ENCODE data around the gene QRICH2. TPM values are rescaled to one million over a fixed set of nuclear protein-coding genes. Genes with fewer than 3 reads are reported as not detected.

Gene QRICH2
- total RNA-seq, 2 experiments from 2014 or later: 0.87 to 1.6 TPM

DNA sequence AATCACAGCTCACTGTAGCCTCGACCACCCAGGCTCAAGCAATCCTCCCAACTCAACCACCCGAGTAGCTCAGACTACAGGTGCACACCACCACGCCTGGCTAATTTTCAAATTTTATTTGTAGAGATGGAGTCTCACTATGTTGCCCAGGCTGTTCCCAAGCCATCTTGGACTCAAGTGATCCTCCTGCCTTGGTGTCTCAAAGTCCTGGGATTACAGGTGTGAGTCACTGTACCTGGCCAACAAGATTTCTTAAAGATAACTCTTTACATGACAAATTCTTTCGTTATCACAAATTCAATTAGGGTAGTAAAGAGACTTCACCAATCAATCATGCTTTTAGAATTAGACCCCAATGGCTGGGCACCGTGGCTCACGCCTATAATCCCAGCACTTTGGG is 33.2 kb upstream of the QRICH2 start:
- peaks cover 2% of the 10 kb centered on the region for H3K4me1 Mint-ChIP-seq
- H3K27ac Mint-ChIP-seq: no peak overlapping the region
- no peaks in the 10 kb centered on the region for H3K36me3 Mint-ChIP-seq
- H3K4me3 Mint-ChIP-seq: no peak overlapping the region
- DNase-seq: no peak
- H3K27me3 Mint-ChIP-seq: no peaks in the 10 kb centered on the region
- no peaks in the 10 kb centered on the region for H3K9me3 Mint-ChIP-seq

DNA sequence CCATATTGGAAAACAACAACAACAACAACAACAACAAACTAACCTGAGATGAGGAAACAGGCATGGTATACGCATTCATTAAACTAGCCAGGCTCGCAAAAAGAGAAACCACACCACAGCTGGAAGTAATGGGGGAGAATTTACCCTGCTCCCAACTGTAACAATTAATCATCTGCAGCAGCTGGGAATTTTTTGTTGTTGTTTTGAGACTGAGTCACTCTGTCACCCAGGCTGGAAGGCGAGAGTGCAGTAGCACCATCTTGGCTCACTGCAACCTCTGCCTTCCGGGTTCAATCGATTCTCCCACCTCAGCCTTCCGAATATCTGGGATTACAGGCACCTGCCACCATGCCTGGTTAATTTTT is 29.3 kb upstream of the QRICH2 start:
- H3K27me3 Mint-ChIP-seq: no peaks in the 10 kb centered on the region
- no peak overlapping the region for H3K27ac Mint-ChIP-seq
- no peak overlapping the region for H3K4me3 Mint-ChIP-seq
- no peaks in the 10 kb centered on the region for H3K36me3 Mint-ChIP-seq
- peaks cover 2% of the 10 kb centered on the region for H3K4me1 Mint-ChIP-seq
- no peaks in the 10 kb centered on the region for H3K9me3 Mint-ChIP-seq
- no peak for DNase-seq

DNA sequence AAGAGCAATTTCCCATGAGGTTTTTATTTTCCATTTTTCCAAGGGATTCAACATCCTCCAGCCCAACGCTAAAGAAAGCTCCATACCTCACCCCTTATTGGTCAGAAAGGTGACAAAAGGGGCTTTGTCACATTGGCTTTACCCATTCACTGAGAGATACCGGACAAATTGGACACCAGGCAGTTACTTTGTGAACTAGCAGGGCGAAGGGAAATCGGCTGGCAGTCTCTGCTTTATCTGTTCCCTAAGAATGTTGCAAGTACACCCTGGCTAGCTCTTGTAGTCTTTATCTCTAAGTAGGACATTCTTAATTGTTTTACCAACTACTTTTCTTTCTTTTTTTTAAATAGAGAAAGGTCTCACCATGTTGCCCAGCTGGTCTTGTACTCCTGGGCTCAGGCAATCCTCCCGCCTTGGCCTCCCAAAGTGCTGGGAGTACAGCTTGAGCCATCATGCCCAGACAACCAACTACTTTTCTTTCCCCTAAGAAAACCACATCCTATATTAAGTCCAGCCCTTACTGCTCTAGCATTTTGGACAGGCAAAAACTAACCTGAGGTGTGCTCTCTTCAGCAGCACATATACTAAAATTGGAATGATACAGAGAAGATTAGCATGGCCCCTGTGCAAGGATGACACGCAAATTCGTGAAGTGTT is 28.8 kb upstream of the QRICH2 start:
- H3K27me3 Mint-ChIP-seq: no peaks in the 10 kb centered on the region
- no peaks in the 10 kb centered on the region for H3K9me3 Mint-ChIP-seq
- no peak overlapping the region for H3K4me3 Mint-ChIP-seq
- no peaks in the 10 kb centered on the region for H3K36me3 Mint-ChIP-seq
- H3K4me1 Mint-ChIP-seq: peaks cover 2% of the 10 kb centered on the region
- DNase-seq: no peak
- no peak overlapping the region for H3K27ac Mint-ChIP-seq

DNA sequence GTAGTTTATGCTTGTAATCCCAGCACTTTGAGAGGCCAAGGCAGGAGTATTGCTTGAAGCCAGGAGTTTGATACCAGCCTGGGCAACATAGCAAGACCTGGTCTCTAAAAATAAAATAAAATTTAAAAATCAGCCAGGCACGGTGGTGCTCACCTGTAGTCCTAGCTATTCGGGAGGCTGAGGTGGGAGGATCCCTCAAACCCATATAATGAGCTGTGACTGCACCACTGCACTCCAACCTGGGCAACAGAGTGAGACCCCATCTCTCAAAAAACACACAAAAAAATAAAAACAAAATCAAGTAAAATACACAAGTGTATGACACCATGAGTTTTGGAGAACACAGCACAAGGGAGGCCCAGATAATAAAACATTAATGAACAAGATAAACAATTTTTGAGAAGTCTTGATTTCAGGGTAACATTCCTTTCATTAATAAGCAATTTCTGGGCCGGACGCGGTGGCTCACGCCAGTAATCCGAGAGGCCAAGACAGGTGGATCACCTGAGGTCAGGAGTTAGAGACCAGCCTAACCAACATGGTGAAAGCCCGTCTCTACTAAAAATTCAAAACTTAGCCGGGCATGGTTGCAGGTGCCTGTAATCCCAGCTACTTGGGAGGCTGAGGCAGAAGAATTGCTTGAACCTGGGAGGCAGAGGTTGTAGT is 27.8 kb upstream of the QRICH2 start:
- H3K27me3 Mint-ChIP-seq: no peaks in the 10 kb centered on the region
- peaks cover 2% of the 10 kb centered on the region for H3K4me1 Mint-ChIP-seq
- H3K27ac Mint-ChIP-seq: no peak overlapping the region
- H3K36me3 Mint-ChIP-seq: no peaks in the 10 kb centered on the region
- H3K9me3 Mint-ChIP-seq: no peaks in the 10 kb centered on the region
- no peak overlapping the region for H3K4me3 Mint-ChIP-seq
- DNase-seq: no peak

DNA sequence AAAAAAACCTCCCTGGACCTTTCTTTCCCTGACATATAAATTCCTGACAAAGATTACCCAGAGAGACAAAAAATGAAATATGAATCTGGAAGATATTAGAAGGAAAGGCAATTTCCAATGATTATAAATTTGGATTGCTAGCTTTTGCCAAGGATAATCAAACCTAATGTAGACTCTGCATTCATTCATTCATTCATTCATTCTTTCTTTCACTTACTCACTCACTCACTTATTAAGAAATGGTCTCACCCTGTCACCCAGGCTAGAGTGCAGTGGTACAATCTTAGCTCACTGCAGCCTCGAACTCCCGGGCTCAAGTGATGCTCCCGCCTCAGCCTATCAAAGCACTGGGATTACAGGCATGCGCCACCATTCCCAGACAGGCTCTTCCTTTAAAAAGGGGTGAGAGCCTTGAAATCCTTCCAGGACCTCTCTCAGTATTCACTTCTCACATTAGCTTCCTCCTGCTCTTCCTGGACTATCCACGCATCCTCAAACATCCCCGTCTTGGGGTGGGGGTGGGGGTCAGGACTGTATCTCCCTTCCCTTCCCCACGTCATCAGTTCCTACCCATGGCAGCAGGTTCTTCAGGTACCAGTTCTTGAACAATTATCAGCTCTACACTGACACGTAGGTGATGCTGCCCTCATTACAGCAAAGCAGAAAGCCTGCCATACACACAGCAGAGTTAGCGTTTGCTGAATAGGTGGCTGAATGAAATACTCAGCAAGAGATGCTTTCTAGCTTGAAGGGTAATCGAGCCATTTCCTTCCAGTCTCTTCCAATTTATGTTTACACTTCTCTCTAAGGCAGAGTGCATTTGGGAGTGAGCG is 25.8 kb upstream of the QRICH2 start:
- Mint-ChIP-seq H3K4me3 (no peak overlapping the region), H3K27me3 (no peaks in the 10 kb centered on the region), H3K4me1 (no peaks in the 10 kb centered on the region), H3K36me3 (no peaks in the 10 kb centered on the region), H3K27ac (no peak overlapping the region), H3K9me3 (no peaks in the 10 kb centered on the region)
- no peak for DNase-seq

DNA sequence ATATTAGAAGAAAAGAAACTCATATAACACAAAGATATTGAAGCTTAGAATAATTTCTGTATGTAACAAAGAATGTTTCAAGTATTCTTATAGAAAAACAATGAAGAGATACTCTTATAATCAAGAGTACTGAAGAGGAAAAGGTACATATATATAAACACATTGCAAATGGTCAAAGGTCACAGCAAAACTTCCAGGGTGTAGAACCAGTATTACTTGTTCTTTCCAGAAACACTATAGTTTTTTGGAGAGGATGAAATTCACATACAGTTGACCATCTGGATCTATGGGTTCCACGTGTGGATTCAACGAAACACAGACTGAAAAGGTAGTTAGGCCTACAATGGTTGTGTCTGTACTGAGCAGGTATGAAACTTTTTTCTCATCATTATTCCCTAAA is 23.0 kb upstream of the QRICH2 start:
- Mint-ChIP-seq H3K4me3 (no peak overlapping the region), H3K36me3 (peaks cover 4% of the 10 kb centered on the region), H3K27me3 (no peaks in the 10 kb centered on the region), H3K9me3 (no peaks in the 10 kb centered on the region), H3K27ac (no peak overlapping the region), H3K4me1 (no peaks in the 10 kb centered on the region)
- DNase-seq: no peak

DNA sequence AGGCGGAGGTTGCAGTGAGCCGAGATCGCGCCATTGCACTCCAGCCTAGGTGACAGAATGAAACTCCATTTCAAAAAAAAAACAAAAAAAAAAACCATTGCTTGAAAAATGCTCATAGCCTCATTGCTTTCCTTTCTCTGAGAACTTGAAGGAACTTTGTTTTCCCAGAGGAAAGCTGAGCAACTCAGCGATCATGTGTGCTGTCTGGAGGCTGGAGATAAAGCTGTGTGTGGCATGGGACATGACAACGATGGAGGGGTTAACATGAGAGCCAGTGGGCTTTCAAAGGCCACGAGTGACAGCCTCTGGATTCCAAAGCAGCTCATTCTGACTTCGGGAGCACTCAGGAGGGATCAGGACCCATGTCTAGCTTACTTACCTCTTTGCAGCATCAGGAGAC is 21.6 kb upstream of the QRICH2 start:
- Mint-ChIP-seq H3K4me1 (no peaks in the 10 kb centered on the region), H3K36me3 (peaks cover 4% of the 10 kb centered on the region), H3K27me3 (no peaks in the 10 kb centered on the region), H3K27ac (no peak overlapping the region), H3K4me3 (no peak overlapping the region), H3K9me3 (no peaks in the 10 kb centered on the region)
- no peak for DNase-seq

DNA sequence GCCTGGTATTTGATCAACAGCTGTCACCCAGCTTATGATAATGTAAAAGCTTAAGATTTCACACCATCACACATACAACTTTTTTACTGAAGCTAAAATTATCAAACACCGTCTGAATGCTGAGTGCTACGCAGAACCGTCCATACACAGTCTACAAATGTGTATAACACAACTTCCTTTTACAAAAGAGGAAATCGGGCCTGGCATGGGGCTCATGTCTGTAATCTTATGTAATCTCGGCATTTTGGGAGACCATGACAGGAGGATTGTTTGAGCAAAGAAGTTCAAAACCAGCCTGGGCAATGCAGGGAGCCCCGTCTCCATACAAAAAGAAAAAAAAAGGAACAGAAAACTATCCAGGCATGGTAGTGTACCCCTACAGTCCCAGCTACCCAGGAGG is 19.6 kb upstream of the QRICH2 start:
- Mint-ChIP-seq H3K4me3 (no peak overlapping the region), H3K27me3 (no peaks in the 10 kb centered on the region), H3K27ac (no peak overlapping the region), H3K36me3 (peaks cover 4% of the 10 kb centered on the region), H3K9me3 (no peaks in the 10 kb centered on the region), H3K4me1 (no peaks in the 10 kb centered on the region)
- no peak for DNase-seq

DNA sequence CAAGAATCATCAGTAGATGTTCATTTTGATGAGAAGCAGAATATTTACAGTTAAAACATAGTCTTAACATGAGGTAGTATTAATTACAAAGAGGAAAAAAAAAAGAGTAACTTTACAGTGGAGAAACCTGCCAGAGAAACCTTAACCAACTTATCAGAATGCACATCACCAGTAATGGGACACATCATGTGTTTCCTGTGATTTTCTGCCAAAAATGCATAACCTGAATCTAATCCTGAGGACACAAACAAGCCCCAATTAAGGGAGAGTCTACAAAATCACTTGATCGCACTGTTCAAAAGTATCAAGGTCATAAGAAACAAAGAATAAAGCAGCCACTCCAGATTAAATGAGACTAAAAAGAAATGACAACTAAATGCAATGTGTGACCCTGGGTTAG is 18.2 kb upstream of the QRICH2 start:
- Mint-ChIP-seq H3K27ac (no peak overlapping the region), H3K4me3 (no peak overlapping the region), H3K36me3 (peaks cover 4% of the 10 kb centered on the region), H3K27me3 (no peaks in the 10 kb centered on the region), H3K4me1 (no peaks in the 10 kb centered on the region), H3K9me3 (no peaks in the 10 kb centered on the region)
- DNase-seq: no peak

DNA sequence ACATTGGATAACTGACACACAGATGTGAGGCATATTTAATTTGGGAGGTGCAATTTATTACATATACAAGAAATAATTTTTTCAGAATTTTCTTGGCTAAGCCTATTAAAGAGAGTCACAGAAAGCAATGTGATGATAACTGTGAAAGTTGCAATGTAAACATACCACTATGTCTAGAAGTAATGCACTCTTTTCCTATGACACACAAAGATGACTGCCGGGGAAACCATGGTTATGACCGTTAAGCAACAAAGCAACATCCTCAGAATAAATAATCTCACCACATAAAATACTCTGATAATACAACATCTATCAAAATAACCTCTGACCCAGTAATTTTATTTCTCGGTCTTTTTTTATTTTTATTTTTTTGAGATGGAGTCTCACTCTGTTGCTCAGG is 10.5 kb upstream of the QRICH2 start:
- H3K36me3 Mint-ChIP-seq: peaks cover 1% of the 10 kb centered on the region
- DNase-seq: no peak
- no peaks in the 10 kb centered on the region for H3K27me3 Mint-ChIP-seq
- no peaks in the 10 kb centered on the region for H3K9me3 Mint-ChIP-seq
- no peaks in the 10 kb centered on the region for H3K4me1 Mint-ChIP-seq
- no peak overlapping the region for H3K27ac Mint-ChIP-seq
- no peak overlapping the region for H3K4me3 Mint-ChIP-seq

DNA sequence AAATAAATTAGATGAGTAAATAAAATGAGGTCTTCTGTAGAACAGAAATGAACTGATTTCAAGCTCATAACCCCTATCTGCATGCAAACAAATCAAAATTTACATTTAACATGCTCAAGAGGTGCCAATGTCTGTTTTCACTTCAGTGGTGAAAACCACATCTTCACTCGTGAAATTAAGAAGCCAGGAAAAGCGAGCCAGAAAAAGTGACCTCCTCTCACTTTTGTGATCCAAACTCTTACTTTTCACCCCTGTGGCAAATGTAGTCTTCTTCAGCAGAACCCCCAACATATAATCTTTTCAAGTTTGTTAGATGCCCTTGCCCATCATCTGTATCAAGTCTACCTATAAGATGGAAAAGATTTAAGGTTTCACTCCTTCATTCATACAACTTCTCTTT is 9.5 kb upstream of the QRICH2 start:
- peaks cover 1% of the 10 kb centered on the region for H3K36me3 Mint-ChIP-seq
- DNase-seq: no peak
- H3K9me3 Mint-ChIP-seq: no peaks in the 10 kb centered on the region
- no peaks in the 10 kb centered on the region for H3K27me3 Mint-ChIP-seq
- H3K4me1 Mint-ChIP-seq: no peaks in the 10 kb centered on the region
- H3K27ac Mint-ChIP-seq: no peak overlapping the region
- H3K4me3 Mint-ChIP-seq: no peak overlapping the region

DNA sequence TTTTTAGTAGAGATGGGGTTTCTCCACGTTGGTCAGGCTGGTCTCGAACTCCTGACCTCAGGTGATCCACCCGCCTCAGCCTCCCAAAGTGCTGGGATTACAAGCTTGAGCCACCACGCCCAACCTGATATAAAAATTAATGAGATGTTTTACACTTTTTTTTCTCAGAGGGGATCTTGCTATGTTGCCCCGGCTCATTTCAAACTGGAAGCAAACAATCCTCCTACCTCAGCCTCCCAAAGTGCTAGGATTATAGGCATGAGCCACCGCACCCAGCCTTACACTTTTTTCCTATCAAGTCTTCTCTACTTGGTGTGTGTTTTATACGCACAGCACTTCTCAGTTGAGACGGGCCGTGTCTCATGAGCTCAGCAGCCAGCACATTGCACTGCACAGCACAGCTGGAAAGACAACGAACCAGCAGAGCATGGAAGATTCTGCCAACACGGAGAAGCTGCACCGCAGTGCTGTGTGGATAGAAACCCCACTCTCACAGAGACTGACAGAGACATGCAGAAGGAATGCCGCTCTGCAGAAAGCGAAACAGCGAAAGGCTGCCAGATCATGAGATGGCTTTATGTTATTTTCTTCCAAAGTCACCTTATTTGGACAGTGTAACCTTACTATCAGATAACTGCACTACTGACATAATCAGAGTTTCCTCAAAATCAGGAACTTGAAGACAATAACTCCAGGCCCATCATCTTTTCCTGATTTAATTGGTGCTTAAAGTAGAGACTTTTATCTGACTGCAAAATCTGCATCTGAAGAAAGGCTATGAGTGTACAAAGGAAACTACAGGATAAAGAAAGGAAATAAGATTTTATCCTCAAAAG is 6.5 kb upstream of the QRICH2 start:
- H3K4me3 Mint-ChIP-seq: no peak overlapping the region
- H3K27ac Mint-ChIP-seq: no peak overlapping the region
- H3K36me3 Mint-ChIP-seq: no peaks in the 10 kb centered on the region
- no peaks in the 10 kb centered on the region for H3K27me3 Mint-ChIP-seq
- no peaks in the 10 kb centered on the region for H3K9me3 Mint-ChIP-seq
- no peak for DNase-seq
- H3K4me1 Mint-ChIP-seq: no peaks in the 10 kb centered on the region

DNA sequence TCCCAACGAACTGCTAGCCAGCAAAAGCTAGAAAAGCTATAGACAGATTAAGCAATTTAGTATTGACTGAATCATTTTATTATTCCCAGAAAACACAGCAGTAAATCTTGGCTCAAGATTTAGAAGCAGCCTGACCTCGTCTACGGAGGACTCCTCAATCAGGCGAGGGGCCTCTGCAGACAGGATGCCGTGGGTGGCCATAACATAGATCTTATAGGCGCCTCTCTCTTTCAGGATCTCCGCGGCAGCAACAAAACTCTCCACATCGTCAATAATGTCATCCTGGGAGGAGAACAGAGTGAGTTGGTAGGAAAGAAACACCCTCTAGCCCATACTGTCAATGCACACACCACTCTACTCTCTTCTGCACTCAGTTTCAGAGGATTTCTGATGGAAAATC is 4.7 kb upstream of the QRICH2 start:
- H3K4me3 Mint-ChIP-seq: no peak overlapping the region
- DNase-seq: no peak
- no peaks in the 10 kb centered on the region for H3K9me3 Mint-ChIP-seq
- no peaks in the 10 kb centered on the region for H3K4me1 Mint-ChIP-seq
- no peak overlapping the region for H3K27ac Mint-ChIP-seq
- H3K36me3 Mint-ChIP-seq: no peaks in the 10 kb centered on the region
- H3K27me3 Mint-ChIP-seq: no peaks in the 10 kb centered on the region

DNA sequence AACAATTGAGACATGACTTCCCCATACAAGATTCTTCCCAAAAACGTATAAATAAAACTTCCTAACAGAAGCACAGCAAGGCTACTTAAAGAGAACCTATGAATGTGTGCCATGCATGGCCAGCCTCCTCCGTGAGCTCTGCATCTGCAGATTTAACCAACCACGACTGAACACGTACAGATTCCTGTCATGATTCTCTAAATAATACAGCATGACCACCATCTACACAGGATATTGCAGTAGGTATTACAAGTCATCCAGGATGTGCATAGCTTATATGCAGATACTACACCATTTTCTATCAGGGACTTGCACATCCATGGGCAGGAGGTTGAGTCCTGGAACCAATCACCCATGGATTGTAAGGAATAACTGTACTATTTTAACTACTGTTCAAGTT is 1.4 kb upstream of the QRICH2 start:
- no peak for DNase-seq
- Mint-ChIP-seq H3K27me3 (no peaks in the 10 kb centered on the region), H3K4me3 (no peak overlapping the region), H3K4me1 (no peaks in the 10 kb centered on the region), H3K36me3 (no peaks in the 10 kb centered on the region), H3K9me3 (no peaks in the 10 kb centered on the region), H3K27ac (no peak overlapping the region)

Measured in activated naive CD8-positive, alpha-beta T cell treated with anti-CD3 and anti-CD28 coated beads for 36 hours (primary cell).